Measurements from ENCODE around the gene NRCAM.

DNA sequence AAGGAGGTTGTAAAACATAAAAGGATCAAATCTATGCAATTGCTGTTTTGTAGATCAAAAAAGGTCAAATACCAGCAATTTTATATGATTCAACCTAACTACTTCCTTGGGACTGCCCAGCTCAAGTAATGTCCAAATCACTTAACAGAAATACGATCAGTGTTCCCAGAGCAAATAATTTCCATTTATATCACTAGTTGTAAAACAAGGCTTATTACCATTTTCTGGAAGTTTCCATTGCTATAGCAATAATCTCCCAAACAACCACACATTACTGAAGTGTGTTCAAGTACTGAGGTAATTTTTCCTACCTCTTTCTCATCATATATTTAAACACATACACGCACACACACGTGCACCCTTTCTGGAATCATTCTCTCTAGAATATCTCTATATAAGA is 123.3 kb downstream of the NRCAM start:
- TF ChIP-seq, protein P1, sequence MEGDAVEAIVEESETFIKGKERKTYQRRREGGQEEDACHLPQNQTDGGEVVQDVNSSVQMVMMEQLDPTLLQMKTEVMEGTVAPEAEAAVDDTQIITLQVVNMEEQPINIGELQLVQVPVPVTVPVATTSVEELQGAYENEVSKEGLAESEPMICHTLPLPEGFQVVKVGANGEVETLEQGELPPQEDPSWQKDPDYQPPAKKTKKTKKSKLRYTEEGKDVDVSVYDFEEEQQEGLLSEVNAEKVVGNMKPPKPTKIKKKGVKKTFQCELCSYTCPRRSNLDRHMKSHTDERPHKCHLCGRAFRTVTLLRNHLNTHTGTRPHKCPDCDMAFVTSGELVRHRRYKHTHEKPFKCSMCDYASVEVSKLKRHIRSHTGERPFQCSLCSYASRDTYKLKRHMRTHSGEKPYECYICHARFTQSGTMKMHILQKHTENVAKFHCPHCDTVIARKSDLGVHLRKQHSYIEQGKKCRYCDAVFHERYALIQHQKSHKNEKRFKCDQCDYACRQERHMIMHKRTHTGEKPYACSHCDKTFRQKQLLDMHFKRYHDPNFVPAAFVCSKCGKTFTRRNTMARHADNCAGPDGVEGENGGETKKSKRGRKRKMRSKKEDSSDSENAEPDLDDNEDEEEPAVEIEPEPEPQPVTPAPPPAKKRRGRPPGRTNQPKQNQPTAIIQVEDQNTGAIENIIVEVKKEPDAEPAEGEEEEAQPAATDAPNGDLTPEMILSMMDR (IDR thresholded peaks at IDR 0.05; ENCODE audit: low read length) = no peak
- no peak for TF ChIP-seq EZH2phosphoT487 (IDR thresholded peaks at IDR 0.05; ENCODE audit: low read length)
- no peak for TF ChIP-seq EZH2 (optimal IDR thresholded peaks at IDR 0.05; ENCODE audit: low read depth, low read length)

Measured in MM.1S (cell line).